HepG2 (cell line): Measurements from ENCODE around the gene URM1. TPM values are rescaled to one million over a fixed set of nuclear protein-coding genes. Genes with fewer than 3 reads are reported as not detected.
A peak's percentile ranks its signal among the peaks of the same experiment; 100 is the strongest.

Experiments
- ATF7-NPFF ChIP-seq: sonication (generic); formaldehyde crosslinking; IDR thresholded peaks from 2 replicates; pipeline ENCODE4 v1.8.1; 2023; ENCODE audit warnings: mild to moderate bottlenecking, low read depth, missing genetic modification reagents, moderate library complexity
- BORCS8-MEF2B ChIP-seq: sonication (generic); formaldehyde crosslinking; IDR thresholded peaks from 2 replicates; pipeline ENCODE4 v1.8.0; 2022; ENCODE audit warnings: mild to moderate bottlenecking, missing genetic modification reagents
- FOXJ3 ChIP-seq: sonication (generic); formaldehyde crosslinking; IDR thresholded peaks from 2 replicates; pipeline ENCODE4 v1.4.0; 2020; ENCODE audit warnings: missing genetic modification reagents, mild to moderate bottlenecking, borderline replicate concordance
- HDAC6 ChIP-seq: fragments of 200-600 bp; sonication (generic); IDR thresholded peaks from 2 replicates; pipeline ENCODE4 v1.7.0; 2017; ENCODE audit warnings: mild to moderate bottlenecking, antibody characterized with exemption, low read length, low read depth
- HOXA3 ChIP-seq: sonication (generic); formaldehyde crosslinking; IDR thresholded peaks from 2 replicates; pipeline ENCODE4 v1.5.0; 2020; ENCODE audit warnings: missing genetic modification reagents
- KMT2B ChIP-seq: IDR thresholded peaks from 2 replicates; pipeline ENCODE4 v1.6.1; 2016; ENCODE audit warnings: missing genetic modification reagents, missing compliant biosample characterization
- TBX2 ChIP-seq: sonication (generic); formaldehyde crosslinking; IDR thresholded peaks from 2 replicates; pipeline ENCODE4 v1.5.0; 2020; ENCODE audit warnings: missing genetic modification reagents, mild to moderate bottlenecking, borderline replicate concordance
- ZBTB4 ChIP-seq: sonication (generic); formaldehyde crosslinking; IDR thresholded peaks from 2 replicates; pipeline ENCODE4 v1.4.0; 2020; ENCODE audit warnings: missing genetic modification reagents, mild to moderate bottlenecking, borderline replicate concordance
- ZNF18 ChIP-seq: sonication (generic); formaldehyde crosslinking; IDR thresholded peaks from 2 replicates; pipeline ENCODE4 v1.8.0; 2022; ENCODE audit warnings: mild to moderate bottlenecking, missing genetic modification reagents; ENCODE audit not compliant: insufficient replicate concordance
- ZNF572 ChIP-seq: sonication (generic); formaldehyde crosslinking; IDR thresholded peaks from 2 replicates; pipeline ENCODE4 v1.5.1; 2020; ENCODE audit warnings: mild to moderate bottlenecking, missing genetic modification reagents
- ZNF597 ChIP-seq: sonication (generic); formaldehyde crosslinking; IDR thresholded peaks from 2 replicates; pipeline ENCODE4 v1.5.0; 2020; ENCODE audit warnings: missing genetic modification reagents
- ZNF678 ChIP-seq: sonication (generic); formaldehyde crosslinking; IDR thresholded peaks from 2 replicates; pipeline ENCODE4 v1.4.0; 2020; ENCODE audit warnings: mild to moderate bottlenecking, missing genetic modification reagents
- ZNF746 ChIP-seq: sonication (generic); formaldehyde crosslinking; IDR thresholded peaks from 2 replicates; pipeline ENCODE4 v1.8.0; 2022; ENCODE audit warnings: mild to moderate bottlenecking, missing genetic modification reagents
- ZNF781 ChIP-seq: sonication (generic); formaldehyde crosslinking; IDR thresholded peaks from 2 replicates; pipeline ENCODE4 v1.5.1; 2020; ENCODE audit warnings: borderline replicate concordance, mild to moderate bottlenecking, missing genetic modification reagents; ENCODE audit errors: not compliant biosample characterization
- polyA plus RNA-seq, 8 experiments: library from polyadenylated mRNA; depleted of rRNA in 3 of 8; stranded (reverse) in 7 of 8; unstranded in 1 of 8; fragments of >200 nt; fragmentation: Illumina TruSeq in 4 of 8; extraction: Trizol in 4 of 8; gene quantifications; 2 replicates each; pipeline versions ENCODE4 v1.2.1 to v1.2.3, GENCODE V29; 2011 to 2016; ENCODE audit warnings: low read depth in 4 of 8, missing spikeins in 1 of 8, mixed read lengths in 1 of 8; ENCODE audit not compliant: insufficient read depth in 1 of 8
- total RNA-seq, 5 experiments: library from RNA; depleted of rRNA; stranded (reverse); fragments of >200 nt; fragmentation: Illumina TruSeq; extraction: Trizol; gene quantifications; 2 replicates each; pipeline ENCODE4 v1.2.3, GENCODE V29; 2016; ENCODE audit warnings: low read depth in 1 of 5
- TF ChIP-seq, protein P1 (sequence below): sonication (generic); formaldehyde crosslinking; IDR thresholded peaks from 2 replicates; pipeline ENCODE4 v1.4.0; 2020; ENCODE audit warnings: mild to moderate bottlenecking, missing genetic modification reagents, borderline replicate concordance

The URM1 gene
- total and polyA plus RNA-seq, 2 of the 13 experiments (the other 11 are each of a cell fraction or from before 2014, with no cell fraction given): 37.1 to 41.3 TPM

DNA sequence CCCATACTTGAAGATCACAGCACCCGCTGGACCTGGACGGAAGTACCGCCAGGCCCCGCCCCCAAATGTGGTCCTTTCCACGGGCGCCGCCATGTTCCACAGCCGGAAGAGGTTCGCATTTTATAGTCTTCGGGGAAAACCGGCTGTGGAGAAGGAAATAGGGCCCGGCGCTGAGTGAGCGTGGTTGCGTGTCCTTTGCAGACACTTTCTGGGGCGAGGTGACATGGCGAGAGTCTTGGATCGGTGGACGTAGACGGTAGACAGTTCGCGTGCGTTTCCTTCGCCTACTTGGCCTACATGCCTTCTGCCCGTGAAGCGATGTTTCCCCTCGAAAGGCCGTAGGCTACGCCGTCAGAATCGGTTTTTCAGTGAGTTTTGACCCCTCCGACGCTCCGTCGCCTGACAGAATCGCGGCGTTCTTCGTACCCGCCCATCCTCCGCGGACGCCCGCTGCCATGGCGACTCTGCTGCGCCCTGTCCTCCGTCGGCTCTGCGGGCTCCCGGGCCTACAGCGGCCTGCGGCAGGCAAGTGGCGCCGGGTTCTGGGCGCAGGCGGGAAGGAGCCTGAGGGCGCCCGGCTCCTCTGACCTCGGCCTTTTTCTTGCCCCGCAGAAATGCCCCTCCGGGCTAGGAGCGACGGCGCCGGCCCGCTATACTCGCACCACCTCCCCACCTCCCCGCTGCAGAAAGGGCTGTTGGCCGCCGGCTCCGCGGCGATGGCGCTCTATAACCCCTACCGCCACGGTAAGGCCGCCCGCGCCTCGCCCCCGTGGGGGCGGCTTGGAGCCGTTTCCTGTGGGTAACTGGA is 48.6 kb upstream of the URM1 start, which contains the start of the genes COQ4 and TRUB2 (continued):
- TF ChIP-seq, protein P1, sequence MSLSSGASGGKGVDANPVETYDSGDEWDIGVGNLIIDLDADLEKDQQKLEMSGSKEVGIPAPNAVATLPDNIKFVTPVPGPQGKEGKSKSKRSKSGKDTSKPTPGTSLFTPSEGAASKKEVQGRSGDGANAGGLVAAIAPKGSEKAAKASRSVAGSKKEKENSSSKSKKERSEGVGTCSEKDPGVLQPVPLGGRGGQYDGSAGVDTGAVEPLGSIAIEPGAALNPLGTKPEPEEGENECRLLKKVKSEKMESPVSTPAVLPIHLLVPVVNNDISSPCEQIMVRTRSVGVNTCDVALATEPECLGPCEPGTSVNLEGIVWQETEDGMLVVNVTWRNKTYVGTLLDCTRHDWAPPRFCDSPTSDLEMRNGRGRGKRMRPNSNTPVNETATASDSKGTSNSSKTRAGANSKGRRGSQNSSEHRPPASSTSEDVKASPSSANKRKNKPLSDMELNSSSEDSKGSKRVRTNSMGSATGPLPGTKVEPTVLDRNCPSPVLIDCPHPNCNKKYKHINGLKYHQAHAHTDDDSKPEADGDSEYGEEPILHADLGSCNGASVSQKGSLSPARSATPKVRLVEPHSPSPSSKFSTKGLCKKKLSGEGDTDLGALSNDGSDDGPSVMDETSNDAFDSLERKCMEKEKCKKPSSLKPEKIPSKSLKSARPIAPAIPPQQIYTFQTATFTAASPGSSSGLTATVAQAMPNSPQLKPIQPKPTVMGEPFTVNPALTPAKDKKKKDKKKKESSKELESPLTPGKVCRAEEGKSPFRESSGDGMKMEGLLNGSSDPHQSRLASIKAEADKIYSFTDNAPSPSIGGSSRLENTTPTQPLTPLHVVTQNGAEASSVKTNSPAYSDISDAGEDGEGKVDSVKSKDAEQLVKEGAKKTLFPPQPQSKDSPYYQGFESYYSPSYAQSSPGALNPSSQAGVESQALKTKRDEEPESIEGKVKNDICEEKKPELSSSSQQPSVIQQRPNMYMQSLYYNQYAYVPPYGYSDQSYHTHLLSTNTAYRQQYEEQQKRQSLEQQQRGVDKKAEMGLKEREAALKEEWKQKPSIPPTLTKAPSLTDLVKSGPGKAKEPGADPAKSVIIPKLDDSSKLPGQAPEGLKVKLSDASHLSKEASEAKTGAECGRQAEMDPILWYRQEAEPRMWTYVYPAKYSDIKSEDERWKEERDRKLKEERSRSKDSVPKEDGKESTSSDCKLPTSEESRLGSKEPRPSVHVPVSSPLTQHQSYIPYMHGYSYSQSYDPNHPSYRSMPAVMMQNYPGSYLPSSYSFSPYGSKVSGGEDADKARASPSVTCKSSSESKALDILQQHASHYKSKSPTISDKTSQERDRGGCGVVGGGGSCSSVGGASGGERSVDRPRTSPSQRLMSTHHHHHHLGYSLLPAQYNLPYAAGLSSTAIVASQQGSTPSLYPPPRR (CRISPR knock-in tag): peak; percentile 55; the same call in 1 of the 2 replicates
- TF ChIP-seq TBX2 (CRISPR knock-in tag) (peak; percentile 87), ZNF572 (peak; percentile 43; the same call in 1 of the 2 replicates), ATF7-NPFF (CRISPR knock-in tag) (peak; percentile 26; the same call in 1 of the 2 replicates), ZNF781 (CRISPR knock-in tag) (peak; percentile 82), ZNF597 (no peak), ZNF18 (peak; percentile 84), HDAC6 (no peak), HOXA3 (CRISPR knock-in tag) (peak; percentile 97), ZNF746 (CRISPR knock-in tag) (no peak), FOXJ3 (CRISPR knock-in tag) (peak; percentile 77; the same call in 1 of the 2 replicates), ZNF678 (no peak), BORCS8-MEF2B (peak; percentile 42; the same call in 1 of the 2 replicates), ZBTB4 (CRISPR knock-in tag) (no peak; the same call in 1 of the 2 replicates), KMT2B (CRISPR knock-in tag) (peak; percentile 84)
